Esophagus muscularis mucosa (tissue), 4 donors: ENCODE data around the gene SRPRB.

ENCODE experiments used
- EP300 ChIP-seq: sonication (generic); formaldehyde crosslinking; IDR thresholded peaks from one replicate; pipeline ENCODE4 v1.6.1; 2017; ENCODE audit warnings: antibody characterized with exemption
- POLR2A ChIP-seq: fragments of 450-650 bp; IDR thresholded peaks from one replicate; pipeline ENCODE4 v1.6.1; 2017; ENCODE audit warnings: antibody characterized with exemption, moderate library complexity, mild to moderate bottlenecking, low read depth
- POLR2AphosphoS5 ChIP-seq, 2 donors: sonication (generic); formaldehyde crosslinking; IDR thresholded peaks; one replicate each; pipeline ENCODE4 v1.6.1; 2017; ENCODE audit warnings: antibody characterized with exemption in 2 of 2
- TF ChIP-seq, protein P1 (sequence below), 3 experiments: fragments of 200-600 bp in 2 of 3; fragments of 450-650 bp in 1 of 3; sonication (generic) in 2 of 3; IDR thresholded peaks; one replicate each; pipeline ENCODE4 v1.5.1; 2017 to 2019; ENCODE audit warnings: antibody characterized with exemption in 3 of 3, mild to moderate bottlenecking in 2 of 3, moderate library complexity in 1 of 3

DNA sequence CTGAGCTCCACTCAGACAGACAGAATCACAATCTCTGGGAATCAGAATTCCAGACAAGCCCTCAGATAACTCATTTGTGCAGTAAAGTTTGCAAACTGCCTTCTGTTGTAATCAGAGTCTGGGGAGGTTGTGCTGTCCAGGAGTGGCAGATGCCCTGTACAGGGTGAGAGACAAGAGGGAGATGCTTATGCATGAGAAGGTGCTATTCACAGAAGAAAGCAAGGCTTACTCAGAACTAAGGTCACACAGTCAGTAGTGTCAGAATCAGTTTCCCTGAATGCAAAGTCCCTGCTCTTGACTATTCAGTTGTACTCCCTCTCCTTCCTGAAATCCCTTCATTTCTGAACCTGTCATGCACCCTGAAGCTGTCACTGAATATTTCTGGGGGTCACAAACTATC is 43.7 kb downstream of the SRPRB start:
- TF ChIP-seq, protein P1, sequence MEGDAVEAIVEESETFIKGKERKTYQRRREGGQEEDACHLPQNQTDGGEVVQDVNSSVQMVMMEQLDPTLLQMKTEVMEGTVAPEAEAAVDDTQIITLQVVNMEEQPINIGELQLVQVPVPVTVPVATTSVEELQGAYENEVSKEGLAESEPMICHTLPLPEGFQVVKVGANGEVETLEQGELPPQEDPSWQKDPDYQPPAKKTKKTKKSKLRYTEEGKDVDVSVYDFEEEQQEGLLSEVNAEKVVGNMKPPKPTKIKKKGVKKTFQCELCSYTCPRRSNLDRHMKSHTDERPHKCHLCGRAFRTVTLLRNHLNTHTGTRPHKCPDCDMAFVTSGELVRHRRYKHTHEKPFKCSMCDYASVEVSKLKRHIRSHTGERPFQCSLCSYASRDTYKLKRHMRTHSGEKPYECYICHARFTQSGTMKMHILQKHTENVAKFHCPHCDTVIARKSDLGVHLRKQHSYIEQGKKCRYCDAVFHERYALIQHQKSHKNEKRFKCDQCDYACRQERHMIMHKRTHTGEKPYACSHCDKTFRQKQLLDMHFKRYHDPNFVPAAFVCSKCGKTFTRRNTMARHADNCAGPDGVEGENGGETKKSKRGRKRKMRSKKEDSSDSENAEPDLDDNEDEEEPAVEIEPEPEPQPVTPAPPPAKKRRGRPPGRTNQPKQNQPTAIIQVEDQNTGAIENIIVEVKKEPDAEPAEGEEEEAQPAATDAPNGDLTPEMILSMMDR (IDR thresholded peaks at IDR 0.05): no peak
- TF ChIP-seq EP300 (no peak), POLR2A (no peak), POLR2AphosphoS5 (IDR thresholded peaks at IDR 0.05) (no peak)
